ENCODE data around the gene ICE2. TPM values are rescaled to one million over a fixed set of nuclear protein-coding genes. Genes with fewer than 3 reads are reported as not detected.

ICE2 gene
- total and polyA plus RNA-seq, 2 of the 8 experiments (the other 6 are each of a cell fraction or from before 2014, with no cell fraction given): 40.0 to 87.3 TPM

DNA sequence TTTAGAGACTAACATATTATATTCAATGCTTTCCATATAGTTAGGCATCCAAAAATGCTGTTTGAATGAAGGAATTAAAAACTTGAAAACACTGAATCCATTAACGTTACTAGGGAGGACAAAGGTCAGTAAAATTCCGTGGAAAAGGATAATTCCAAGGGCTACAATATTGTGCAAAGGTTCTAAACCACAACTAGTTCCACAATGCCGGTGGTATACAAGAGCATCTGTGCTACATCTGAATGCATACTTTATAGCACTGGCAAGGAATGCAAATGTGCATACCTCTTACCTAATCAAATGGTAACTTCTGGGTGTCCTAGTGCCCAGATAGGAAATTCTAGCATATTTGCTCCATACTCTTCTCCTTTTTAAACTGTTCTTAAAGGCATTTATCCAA lies 2.2 kb downstream of the ICE2 start (continued):
- TF ChIP-seq BACH1 (IDR thresholded peaks at IDR 0.05; ENCODE audit: low read length): no peak

Measured in H1 (cell line).